Esophagus muscularis mucosa (tissue), 4 donors: ENCODE data around the gene FADS2.

Source experiments
- CTCF ChIP-seq, 3 experiments: fragments of 200-600 bp in 2 of 3; fragments of 450-650 bp in 1 of 3; sonication (generic) in 2 of 3; IDR thresholded peaks; one replicate each; pipeline ENCODE4 v1.5.1; 2017 to 2019; ENCODE audit warnings: antibody characterized with exemption in 3 of 3, mild to moderate bottlenecking in 2 of 3, moderate library complexity in 1 of 3
- EP300 ChIP-seq: sonication (generic); formaldehyde crosslinking; IDR thresholded peaks from one replicate; pipeline ENCODE4 v1.6.1; 2017; ENCODE audit warnings: antibody characterized with exemption
- POLR2AphosphoS5 ChIP-seq, 2 donors: sonication (generic); formaldehyde crosslinking; IDR thresholded peaks; one replicate each; pipeline ENCODE4 v1.6.1; 2017; ENCODE audit warnings: antibody characterized with exemption in 2 of 2

- TF ChIP-seq CTCF (IDR thresholded peaks at IDR 0.05) (no peak), POLR2AphosphoS5 (IDR thresholded peaks at IDR 0.05) (no peak), EP300 (no peak)
Measured at GRCh38 chr11:61829806-61830205, 1.7 kb downstream of the FADS2 start.
